Jurkat, Clone E6-1 (cell line): ENCODE data around the gene EFEMP1.

Experiments used
- DNase-seq: peaks from one replicate; pipeline ENCODE4 v3.0.0-alpha.2; 2011; ENCODE audit warnings: low read depth, low spot score
- H3K4me3 ChIP-seq: 2 replicates; pipeline ENCODE4 v1.5.1; 2011; ENCODE audit warnings: mild to moderate bottlenecking, low read length, control low read depth, moderate library complexity

The EFEMP1 gene

DNA sequence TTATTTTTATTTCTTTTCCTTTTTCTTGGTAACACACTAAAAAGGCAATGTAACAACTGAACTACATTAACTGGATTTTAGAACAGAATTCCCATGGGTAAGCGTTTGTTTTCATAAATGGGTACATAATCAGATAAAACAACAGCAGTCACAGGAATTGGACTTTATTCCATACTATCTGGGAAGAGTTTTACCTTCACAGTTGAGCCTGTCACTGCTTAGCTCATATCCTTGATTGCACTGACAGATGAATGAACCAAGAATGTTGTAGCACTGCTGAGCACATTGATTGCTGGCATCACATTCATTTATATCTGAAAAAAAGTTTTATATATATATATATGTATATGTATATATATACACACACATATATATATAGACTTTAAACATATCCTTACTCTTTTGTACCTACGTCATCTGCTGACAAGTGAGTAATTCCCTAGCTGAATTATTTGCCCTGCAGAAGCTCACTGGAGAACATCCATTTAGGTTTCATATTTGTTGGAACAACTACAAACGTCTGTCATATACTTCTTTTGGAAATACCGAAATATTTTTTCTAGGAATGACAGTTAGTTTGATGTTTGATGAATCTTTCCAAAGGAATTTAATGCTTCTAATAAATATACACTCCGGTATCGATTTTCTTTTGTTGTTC lies 47.0 kb downstream of the EFEMP1 start:
- no peak overlapping the region for H3K4me3 ChIP-seq

GRCh38 chr2:55875434-55876135 lies 48.0 kb downstream of the EFEMP1 start:
- no peak for DNase-seq
- H3K4me3 ChIP-seq: no peak overlapping the region

More for the DNA sequence above, 47.0 kb downstream of the EFEMP1 start:
- DNase-seq: no peak

- no peak for DNase-seq
- no peak overlapping the region for H3K4me3 ChIP-seq
Measured at GRCh38 chr2:55874338-55874737, 49.2 kb downstream of the EFEMP1 start.

GRCh38 chr2:55871637-55872036 lies 51.9 kb downstream of the EFEMP1 start:
- DNase-seq: no peak
- no peak overlapping the region for H3K4me3 ChIP-seq

- H3K4me3 ChIP-seq: no peak overlapping the region
- no peak for DNase-seq
Measured at GRCh38 chr2:55869637-55870325, 53.8 kb downstream of the EFEMP1 start.

GRCh38 chr2:55865096-55865835 lies 58.3 kb downstream of the EFEMP1 start:
- no peak for DNase-seq
- no peak overlapping the region for H3K4me3 ChIP-seq

GRCh38 chr2:55864351-55865084 lies 59.1 kb downstream of the EFEMP1 start:
- no peak overlapping the region for H3K4me3 ChIP-seq
- no peak for DNase-seq

DNA sequence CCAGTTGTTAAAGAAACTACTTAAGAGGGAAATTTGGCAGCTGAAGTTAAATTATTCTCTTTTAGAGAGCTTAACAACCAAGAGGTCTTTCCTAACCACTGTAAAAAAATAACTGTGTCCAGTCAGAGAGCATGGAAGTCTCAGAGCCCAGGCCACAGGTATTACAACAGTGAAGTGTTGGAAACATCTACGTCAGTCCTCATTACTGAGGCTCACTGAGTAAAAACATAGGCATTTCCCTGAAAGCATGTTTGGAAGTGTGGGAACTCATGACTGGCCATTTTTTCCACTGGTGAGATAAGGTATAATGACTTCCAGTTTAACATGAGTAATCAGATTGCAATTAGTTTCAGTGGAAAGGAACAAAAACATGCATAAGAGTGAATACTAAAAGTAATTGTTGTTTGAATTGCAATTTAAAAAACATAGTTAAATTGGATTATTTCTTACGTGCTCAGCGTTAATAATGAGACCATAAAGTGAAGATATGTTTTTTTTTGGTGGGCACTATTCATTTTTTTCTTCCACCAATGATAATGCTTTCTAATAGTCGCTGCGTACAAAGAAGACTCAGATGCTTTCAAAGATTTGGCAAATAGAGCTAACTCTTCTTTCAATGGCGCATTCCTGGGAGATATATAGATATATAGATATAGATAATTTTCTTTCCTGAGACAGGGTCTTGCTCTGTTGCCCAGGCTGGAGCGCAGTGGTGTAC lies 60.8 kb downstream of the EFEMP1 start:
- DNase-seq: no peak
- H3K4me3 ChIP-seq: no peak overlapping the region

GRCh38 chr2:55862246-55862645 lies 61.3 kb downstream of the EFEMP1 start:
- H3K4me3 ChIP-seq: no peak overlapping the region
- no peak for DNase-seq

DNA sequence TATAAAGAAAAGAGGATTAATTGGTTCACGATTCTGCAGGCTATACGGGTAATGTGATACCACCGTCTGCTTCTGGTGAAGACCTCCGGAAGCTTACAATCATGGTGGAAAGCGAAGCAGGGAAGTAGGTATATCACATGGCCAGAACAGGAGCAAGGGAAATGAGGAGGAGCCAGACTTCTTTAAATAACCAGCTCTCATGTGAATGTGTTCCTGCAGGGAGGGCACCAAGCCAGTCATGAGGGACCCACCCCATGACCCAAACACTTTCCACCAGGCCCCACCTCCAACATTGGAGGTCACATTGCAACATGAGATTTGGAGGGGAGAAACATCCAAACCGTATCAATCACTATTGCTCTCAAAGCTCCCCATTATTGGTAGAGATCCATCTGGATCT lies 61.8 kb downstream of the EFEMP1 start:
- no peak for DNase-seq
- no peak overlapping the region for H3K4me3 ChIP-seq

DNA sequence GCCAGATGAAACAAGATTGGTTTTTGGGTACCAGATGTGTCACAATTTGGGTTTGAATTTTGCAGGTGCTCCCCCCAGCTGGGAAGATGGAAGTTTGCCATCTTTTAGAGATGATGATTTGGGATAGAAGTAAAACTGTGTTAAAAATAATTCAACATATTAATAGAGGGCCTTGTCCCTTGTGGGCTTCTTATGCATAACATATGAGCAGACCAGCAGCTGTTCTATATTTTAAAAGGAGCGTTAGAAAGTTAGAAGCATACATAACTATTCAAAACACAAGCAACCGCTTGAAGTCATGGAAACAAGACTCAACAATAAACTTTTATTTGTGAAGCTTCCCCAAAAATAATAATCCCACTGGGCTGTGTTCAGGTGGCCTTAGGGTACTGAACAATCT lies 62.8 kb downstream of the EFEMP1 start:
- no peak for DNase-seq
- no peak overlapping the region for H3K4me3 ChIP-seq

GRCh38 chr2:55859875-55860274 lies 63.7 kb downstream of the EFEMP1 start:
- no peak for DNase-seq
- H3K4me3 ChIP-seq: no peak overlapping the region

DNA sequence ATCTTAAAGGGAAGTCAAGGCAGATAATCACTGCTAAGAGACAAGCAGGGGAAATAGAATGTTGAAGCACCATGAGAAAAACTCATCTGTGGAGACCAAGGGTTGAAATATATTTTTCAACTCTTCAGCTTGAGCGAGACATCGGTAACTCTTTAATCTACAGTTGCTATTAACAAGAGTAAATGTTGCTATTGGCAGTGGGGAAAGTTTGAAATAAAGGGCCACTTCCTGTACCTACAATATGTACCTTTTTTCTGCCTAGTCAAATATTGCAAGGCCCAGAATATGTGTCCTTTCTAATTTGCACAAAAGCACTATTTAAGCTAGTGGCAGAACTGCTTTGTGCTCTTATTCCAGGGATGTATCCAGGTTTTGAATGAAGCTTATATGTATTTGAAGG lies 65.8 kb downstream of the EFEMP1 start:
- H3K4me3 ChIP-seq: no peak overlapping the region

DNA sequence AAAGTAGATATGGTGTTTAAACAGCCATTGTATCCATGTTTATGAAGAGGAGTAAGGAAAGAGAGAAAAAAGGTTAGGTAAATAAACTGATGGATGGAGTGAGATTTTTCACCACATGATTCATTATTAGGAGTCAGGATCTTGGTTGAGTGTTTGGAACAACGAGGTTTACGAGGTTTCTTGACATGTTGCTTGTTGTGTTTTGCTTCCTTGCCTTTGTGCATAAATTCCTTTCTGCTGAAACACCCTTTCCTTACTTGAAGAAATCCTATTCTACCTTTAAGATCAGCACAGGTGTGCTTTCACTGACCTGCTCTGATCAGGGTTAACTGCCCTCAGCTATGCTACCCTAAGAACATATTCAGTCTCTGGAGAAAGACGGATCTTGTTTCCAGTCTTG lies 66.6 kb downstream of the EFEMP1 start:
- H3K4me3 ChIP-seq: no peak overlapping the region
- no peak for DNase-seq

More for the DNA sequence above, 65.8 kb downstream of the EFEMP1 start:
- no peak for DNase-seq

DNA sequence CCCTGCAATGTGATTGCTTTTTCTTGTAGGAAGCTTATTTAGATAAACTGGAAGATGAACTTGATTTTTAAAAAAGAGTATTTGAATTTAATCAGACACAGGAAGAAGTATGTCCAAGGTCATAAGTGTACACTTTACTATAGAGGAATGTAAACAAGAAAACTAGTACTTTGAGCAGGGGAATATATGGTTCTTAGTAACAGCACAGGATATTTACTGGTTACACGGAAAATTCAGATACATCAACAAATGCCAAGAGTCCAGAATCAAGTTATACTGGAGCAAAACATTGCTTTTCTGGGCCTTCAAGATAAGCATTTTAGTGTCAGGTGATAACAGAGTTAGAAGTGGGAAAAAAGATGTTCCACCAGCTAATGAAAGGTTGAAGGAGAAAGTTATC lies 75.5 kb downstream of the EFEMP1 start:
- no peak for DNase-seq
- no peak overlapping the region for H3K4me3 ChIP-seq

- DNase-seq: no peak
- H3K4me3 ChIP-seq: no peak overlapping the region
Measured at GRCh38 chr2:55846426-55846825, 77.2 kb downstream of the EFEMP1 start.

DNA sequence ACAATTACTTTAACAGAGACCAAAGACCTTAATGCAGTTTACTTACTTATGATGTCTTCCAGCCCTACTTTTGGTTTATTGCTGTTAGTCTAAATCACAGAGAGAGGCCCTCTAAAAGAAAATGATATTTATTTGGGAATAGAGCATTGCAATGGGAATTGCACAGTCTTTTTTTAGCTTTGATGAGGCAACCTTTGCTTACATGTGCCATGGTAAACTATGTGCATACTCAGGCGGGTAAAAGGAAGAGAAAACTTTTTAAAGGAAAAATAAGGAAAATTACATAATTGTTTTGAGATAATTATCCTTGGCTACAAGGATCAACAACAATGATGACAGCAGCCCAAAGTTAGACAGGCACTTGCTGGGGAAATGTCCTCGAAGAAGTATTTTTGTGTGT lies 78.6 kb downstream of the EFEMP1 start:
- DNase-seq: no peak
- no peak overlapping the region for H3K4me3 ChIP-seq

DNA sequence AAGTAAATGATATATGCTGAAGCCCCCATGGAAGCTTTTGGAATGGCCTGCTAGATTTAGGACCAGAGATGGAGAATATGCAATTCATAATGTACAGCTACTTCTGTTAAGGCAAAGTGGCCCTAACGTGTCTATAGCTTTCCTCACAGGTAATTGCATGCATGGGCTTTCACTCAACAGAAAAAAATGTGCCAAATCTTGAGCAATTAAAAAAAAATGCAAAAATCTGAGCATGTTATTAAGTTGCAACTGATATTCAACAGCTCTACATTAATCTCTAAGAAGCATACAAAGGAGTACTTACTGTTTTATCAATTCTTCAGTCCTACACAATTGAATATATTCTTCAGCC lies 79.6 kb downstream of the EFEMP1 start:
- H3K4me3 ChIP-seq: no peak overlapping the region
- no peak for DNase-seq
